Dermis lymphatic vessel endothelial cell (primary cell): Measurements from ENCODE around the gene CLPTM1L. TPM values are rescaled to one million over a fixed set of nuclear protein-coding genes. Genes with fewer than 3 reads are reported as not detected.

Source experiments
- total RNA-seq: library from RNA; depleted of rRNA; stranded (reverse); fragments of >200 nt; gene quantifications from 2 replicates; pipeline ENCODE4 v1.2.1, GENCODE V29; 2014

The CLPTM1L gene, protein sequence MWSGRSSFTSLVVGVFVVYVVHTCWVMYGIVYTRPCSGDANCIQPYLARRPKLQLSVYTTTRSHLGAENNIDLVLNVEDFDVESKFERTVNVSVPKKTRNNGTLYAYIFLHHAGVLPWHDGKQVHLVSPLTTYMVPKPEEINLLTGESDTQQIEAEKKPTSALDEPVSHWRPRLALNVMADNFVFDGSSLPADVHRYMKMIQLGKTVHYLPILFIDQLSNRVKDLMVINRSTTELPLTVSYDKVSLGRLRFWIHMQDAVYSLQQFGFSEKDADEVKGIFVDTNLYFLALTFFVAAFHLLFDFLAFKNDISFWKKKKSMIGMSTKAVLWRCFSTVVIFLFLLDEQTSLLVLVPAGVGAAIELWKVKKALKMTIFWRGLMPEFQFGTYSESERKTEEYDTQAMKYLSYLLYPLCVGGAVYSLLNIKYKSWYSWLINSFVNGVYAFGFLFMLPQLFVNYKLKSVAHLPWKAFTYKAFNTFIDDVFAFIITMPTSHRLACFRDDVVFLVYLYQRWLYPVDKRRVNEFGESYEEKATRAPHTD
- total RNA-seq, result 271 and 275 TPM in 2 replicates

DNA sequence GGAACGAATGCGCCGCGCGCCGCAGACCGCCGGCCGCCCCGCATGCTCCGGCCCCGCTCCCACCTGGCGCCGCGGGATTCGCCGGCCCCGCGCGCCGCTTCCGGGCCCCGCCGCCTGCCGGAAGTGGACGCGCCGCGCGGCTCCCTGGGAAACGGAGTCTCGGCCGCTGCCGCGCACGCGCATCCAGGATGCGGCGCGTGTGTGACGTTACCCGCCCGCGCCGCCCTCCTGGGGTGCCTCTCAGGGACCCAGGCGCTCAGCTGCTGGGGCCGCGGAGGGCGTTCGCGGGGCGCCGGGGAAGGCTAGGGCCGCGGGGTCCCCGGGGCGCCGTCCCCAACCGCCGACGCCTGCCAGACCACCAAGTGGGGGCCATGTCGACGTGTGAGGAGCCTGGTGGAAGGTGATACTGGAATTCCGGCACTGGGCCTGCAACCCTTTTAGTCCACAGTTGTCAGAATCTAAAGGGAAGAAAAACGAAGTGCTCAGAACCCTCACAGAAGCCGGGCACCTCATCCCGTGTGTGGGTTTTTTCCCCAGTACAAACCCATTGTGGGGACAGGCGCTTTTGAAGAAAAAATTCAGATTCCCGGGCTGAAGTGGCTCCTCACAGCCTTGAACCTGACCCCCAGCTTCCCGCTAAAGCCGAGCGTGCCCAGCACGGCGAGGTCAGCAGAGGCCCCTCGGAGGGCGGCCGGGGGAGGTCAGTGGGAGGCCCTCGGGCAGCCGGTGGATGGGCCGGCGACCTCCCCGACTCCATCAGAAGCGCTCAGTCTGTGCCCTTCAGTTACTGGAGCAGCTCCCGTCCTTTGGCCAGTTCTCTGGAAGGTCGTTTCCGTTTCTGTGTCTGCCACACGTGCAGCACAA is at the start of gene CLPTM1L:
TSS of gene CLPTM1L (minus strand) at position 125 of the 864 bp plus-strand sequence. CDS start 258 bp downstream, outside the sequence.

DNA sequence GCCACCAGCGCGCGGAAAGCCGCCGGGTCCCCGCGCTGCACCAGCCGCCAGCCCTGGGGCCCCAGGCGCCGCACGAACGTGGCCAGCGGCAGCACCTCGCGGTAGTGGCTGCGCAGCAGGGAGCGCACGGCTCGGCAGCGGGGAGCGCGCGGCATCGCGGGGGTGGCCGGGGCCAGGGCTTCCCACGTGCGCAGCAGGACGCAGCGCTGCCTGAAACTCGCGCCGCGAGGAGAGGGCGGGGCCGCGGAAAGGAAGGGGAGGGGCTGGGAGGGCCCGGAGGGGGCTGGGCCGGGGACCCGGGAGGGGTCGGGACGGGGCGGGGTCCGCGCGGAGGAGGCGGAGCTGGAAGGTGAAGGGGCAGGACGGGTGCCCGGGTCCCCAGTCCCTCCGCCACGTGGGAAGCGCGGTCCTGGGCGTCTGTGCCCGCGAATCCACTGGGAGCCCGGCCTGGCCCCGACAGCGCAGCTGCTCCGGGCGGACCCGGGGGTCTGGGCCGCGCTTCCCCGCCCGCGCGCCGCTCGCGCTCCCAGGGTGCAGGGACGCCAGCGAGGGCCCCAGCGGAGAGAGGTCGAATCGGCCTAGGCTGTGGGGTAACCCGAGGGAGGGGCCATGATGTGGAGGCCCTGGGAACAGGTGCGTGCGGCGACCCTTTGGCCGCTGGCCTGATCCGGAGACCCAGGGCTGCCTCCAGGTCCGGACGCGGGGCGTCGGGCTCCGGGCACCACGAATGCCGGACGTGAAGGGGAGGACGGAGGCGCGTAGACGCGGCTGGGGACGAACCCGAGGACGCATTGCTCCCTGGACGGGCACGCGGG is 49.9 kb downstream of the CLPTM1L start, which contains the start of gene TERT:
TSS of gene TERT (minus strand) at position 234 of the 815 bp plus-strand sequence. CDS start at position 155, 79 bp downstream.

Other genes with a start within 250 kb of the CLPTM1L start
- gene SLC12A7, start 233.0 kb downstream of the CLPTM1L start, total RNA-seq, result 18.4 and 19.1 TPM in 2 replicates
- gene SLC6A19, start 143.5 kb downstream of the CLPTM1L start, total RNA-seq, result not detected in 2 replicates
- not detected in 2 replicates for gene SLC6A18, start 119.7 kb downstream of the CLPTM1L start, total RNA-seq
- not detected in 2 replicates for gene TERT, start 50.0 kb downstream of the CLPTM1L start, total RNA-seq
- under 0.01 TPM in 1 of 2 replicates, not detected in the other for gene SLC6A3, start 100.3 kb upstream of the CLPTM1L start, total RNA-seq
- 16.3 and 20.9 TPM in 2 replicates for gene LPCAT1, start 178.9 kb upstream of the CLPTM1L start, total RNA-seq